Measurements from ENCODE around the gene NSMCE4A.

NSMCE4A gene

GRCh38 chr10:122007415-122007814 is 32.4 kb upstream of the NSMCE4A start:
- Histone ChIP-seq H4K20me1 (ENCODE audit: insufficient read depth, low read length) (no peaks in the 10 kb centered on the region), H3K27me3 (ENCODE audit: insufficient read depth, low read length, poor library complexity) (no peaks in the 10 kb centered on the region), H3K79me2 (ENCODE audit: insufficient read depth, low read length) (no peaks in the 10 kb centered on the region), H2AFZ (ENCODE audit: low read depth, low read length) (no peak overlapping the region), H3K36me3 (ENCODE audit: insufficient read depth, low read length) (no peaks in the 10 kb centered on the region), H3K4me2 (ENCODE audit: insufficient read depth, low read length) (no peak overlapping the region), H3K4me3 (ENCODE audit: low read depth in 1 of 2, low read length in 2 of 2) (no peak overlapping the region), H3K9ac (ENCODE audit: low read depth, low read length) (no peak overlapping the region), H3K4me1 (ENCODE audit: insufficient read depth, low read length) (no peaks in the 10 kb centered on the region), H3K9me3 (ENCODE audit: insufficient read depth, low read length, severe bottlenecking) (no peaks in the 10 kb centered on the region), H3K27ac (ENCODE audit: low read length) (no peak overlapping the region)
- TF ChIP-seq CTCF (IDR thresholded peaks at IDR 0.05; ENCODE audit: borderline replicate concordance, extremely low read depth, low read length, poor library complexity, severe bottlenecking) (no peak), EZH2 (IDR thresholded peaks at IDR 0.05; ENCODE audit: borderline replicate concordance, low read depth, low read length, severe bottlenecking) (no peak)
- DNase-seq (no peak), ATAC-seq (ENCODE audit: insufficient read depth, low read depth) (no peak)

GRCh38 chr10:122001698-122002097 is 26.7 kb upstream of the NSMCE4A start:
- Histone ChIP-seq H3K27me3 (ENCODE audit: insufficient read depth, low read length, poor library complexity) (no peaks in the 10 kb centered on the region), H3K27ac (ENCODE audit: low read length) (no peak overlapping the region), H3K9me3 (ENCODE audit: insufficient read depth, low read length, severe bottlenecking) (peaks cover 6% of the 10 kb centered on the region), H2AFZ (ENCODE audit: low read depth, low read length) (no peak overlapping the region), H3K4me2 (ENCODE audit: insufficient read depth, low read length) (no peak overlapping the region), H4K20me1 (ENCODE audit: insufficient read depth, low read length) (no peaks in the 10 kb centered on the region), H3K79me2 (ENCODE audit: insufficient read depth, low read length) (no peaks in the 10 kb centered on the region), H3K4me1 (ENCODE audit: insufficient read depth, low read length) (no peaks in the 10 kb centered on the region), H3K9ac (ENCODE audit: low read depth, low read length) (no peak overlapping the region), H3K36me3 (ENCODE audit: insufficient read depth, low read length) (no peaks in the 10 kb centered on the region), H3K4me3 (ENCODE audit: low read depth in 1 of 2, low read length in 2 of 2) (no peak overlapping the region)
- ATAC-seq (ENCODE audit: insufficient read depth, low read depth) = no peak
- no peak for TF ChIP-seq EZH2 (IDR thresholded peaks at IDR 0.05; ENCODE audit: borderline replicate concordance, low read depth, low read length, severe bottlenecking)
- TF ChIP-seq CTCF (IDR thresholded peaks at IDR 0.05; ENCODE audit: borderline replicate concordance, extremely low read depth, low read length, poor library complexity, severe bottlenecking) = no peak
- no peak for DNase-seq

- TF ChIP-seq CTCF (IDR thresholded peaks at IDR 0.05; ENCODE audit: borderline replicate concordance, extremely low read depth, low read length, poor library complexity, severe bottlenecking) (no peak), EZH2 (IDR thresholded peaks at IDR 0.05; ENCODE audit: borderline replicate concordance, low read depth, low read length, severe bottlenecking) (no peak)
- H3K36me3 ChIP-seq (ENCODE audit: insufficient read depth, low read length) = no peaks in the 10 kb centered on the region
- H3K79me2 ChIP-seq (ENCODE audit: insufficient read depth, low read length) = no peaks in the 10 kb centered on the region
- H4K20me1 ChIP-seq (ENCODE audit: insufficient read depth, low read length) = no peaks in the 10 kb centered on the region
- no peak overlapping the region for H3K4me2 ChIP-seq (ENCODE audit: insufficient read depth, low read length)
- no peak overlapping the region for H3K27ac ChIP-seq (ENCODE audit: low read length)
- DNase-seq (no peak), ATAC-seq (ENCODE audit: insufficient read depth, low read depth) (no peak)
- H3K4me3 ChIP-seq (ENCODE audit: low read depth in 1 of 2, low read length in 2 of 2) = no peak overlapping the region
- peaks cover 6% of the 10 kb centered on the region for H3K9me3 ChIP-seq (ENCODE audit: insufficient read depth, low read length, severe bottlenecking)
- H3K9ac ChIP-seq (ENCODE audit: low read depth, low read length) = no peak overlapping the region
- no peak overlapping the region for H2AFZ ChIP-seq (ENCODE audit: low read depth, low read length)
- no peaks in the 10 kb centered on the region for H3K27me3 ChIP-seq (ENCODE audit: insufficient read depth, low read length, poor library complexity)
- H3K4me1 ChIP-seq (ENCODE audit: insufficient read depth, low read length) = no peaks in the 10 kb centered on the region
Measured at GRCh38 chr10:121999301-121999700, 24.3 kb upstream of the NSMCE4A start.

GRCh38 chr10:121998462-121998861 is 23.4 kb upstream of the NSMCE4A start:
- Histone ChIP-seq H3K36me3 (ENCODE audit: insufficient read depth, low read length) (no peaks in the 10 kb centered on the region), H4K20me1 (ENCODE audit: insufficient read depth, low read length) (no peaks in the 10 kb centered on the region), H3K9ac (ENCODE audit: low read depth, low read length) (no peak overlapping the region), H3K27me3 (ENCODE audit: insufficient read depth, low read length, poor library complexity) (no peaks in the 10 kb centered on the region), H3K4me3 (ENCODE audit: low read depth in 1 of 2, low read length in 2 of 2) (no peak overlapping the region), H3K27ac (ENCODE audit: low read length) (no peak overlapping the region), H3K79me2 (ENCODE audit: insufficient read depth, low read length) (no peaks in the 10 kb centered on the region), H2AFZ (ENCODE audit: low read depth, low read length) (no peak overlapping the region), H3K4me1 (ENCODE audit: insufficient read depth, low read length) (no peaks in the 10 kb centered on the region), H3K9me3 (ENCODE audit: insufficient read depth, low read length, severe bottlenecking) (peaks cover 6% of the 10 kb centered on the region), H3K4me2 (ENCODE audit: insufficient read depth, low read length) (no peak overlapping the region)
- no peak for TF ChIP-seq CTCF (IDR thresholded peaks at IDR 0.05; ENCODE audit: borderline replicate concordance, extremely low read depth, low read length, poor library complexity, severe bottlenecking)
- no peak for TF ChIP-seq EZH2 (IDR thresholded peaks at IDR 0.05; ENCODE audit: borderline replicate concordance, low read depth, low read length, severe bottlenecking)
- no peak for DNase-seq
- no peak for ATAC-seq (ENCODE audit: insufficient read depth, low read depth)

Measured in DND-41 (cell line).